Limb (tissue), 2 donors: ENCODE results near the gene GNB1L.

Source experiments
- DNase-seq, 2 donors: peaks; one replicate each; pipeline ENCODE4 v3.0.0-alpha.2; 2016; ENCODE audit errors: extremely low spot score in 2 of 2

Gene GNB1L

GRCh38 chr22:19863571-19863970 is 8.9 kb upstream of the GNB1L start:
- no peak for DNase-seq

- no peak for DNase-seq
Observed at GRCh38 chr22:19862619-19863246, 8.1 kb upstream of the GNB1L start.

DNA sequence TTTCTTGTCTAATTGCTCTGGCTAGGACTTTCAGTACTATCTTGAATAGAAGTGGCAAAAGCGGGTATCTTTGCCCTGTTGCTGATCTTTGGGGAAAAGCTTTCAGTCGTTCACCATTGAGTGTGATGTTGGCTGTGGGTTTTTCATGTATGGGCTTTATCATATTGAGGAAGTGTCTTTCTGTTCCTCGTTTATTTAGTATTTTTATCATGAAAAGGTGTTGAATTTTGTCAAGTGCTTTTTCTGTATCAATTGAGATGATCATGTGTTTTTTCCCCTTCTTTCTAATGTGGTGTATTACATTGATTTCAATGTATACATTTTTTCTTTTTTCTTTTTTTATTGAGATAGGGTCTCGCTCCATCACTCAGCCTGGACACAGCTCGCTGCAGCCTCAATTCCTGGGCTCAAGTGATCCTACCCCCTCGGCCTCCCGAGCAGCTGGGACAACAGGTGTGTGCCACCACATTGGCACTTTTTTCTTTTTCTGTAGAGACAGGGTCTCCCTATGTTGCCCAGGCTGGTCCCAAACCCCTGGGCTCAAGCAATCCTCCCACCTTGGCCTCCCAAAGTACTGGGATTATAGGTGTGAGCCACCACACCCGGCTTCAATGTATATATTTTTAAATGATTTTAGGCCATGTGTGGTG is 5.3 kb upstream of the GNB1L start:
- DNase-seq = no peak

DNA sequence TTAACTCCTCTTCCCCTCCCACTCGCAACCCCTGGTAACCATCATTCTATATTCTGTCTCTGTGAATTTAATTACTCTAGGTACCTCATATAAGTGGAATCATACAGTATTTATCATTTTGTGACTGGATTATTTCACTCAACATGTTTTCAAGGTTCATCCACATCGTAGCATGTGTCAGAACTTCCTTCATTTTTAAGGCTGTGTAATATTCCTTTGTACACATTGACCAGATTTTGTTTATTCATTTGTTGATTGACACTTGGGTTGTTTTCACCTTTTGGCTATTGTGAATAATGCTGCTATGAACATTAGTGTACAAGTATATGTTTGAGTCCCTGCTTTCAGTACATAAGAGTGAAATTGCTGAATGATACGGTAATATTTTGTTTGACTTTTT is 2.7 kb upstream of the GNB1L start:
- no peak for DNase-seq

GRCh38 chr22:19855504-19856409 is 1.1 kb upstream of the GNB1L start:
- DNase-seq = peak in 1 of 2 donors; percentile 42

- peak in 1 of 2 donors; percentile 32 for DNase-seq
Observed at GRCh38 chr22:19853879-19854777, 546 bp downstream of the GNB1L start.

GRCh38 chr22:19853058-19853878 is 1.4 kb downstream of the GNB1L start:
- peak in 1 of 2 donors; percentile 28 for DNase-seq

DNA sequence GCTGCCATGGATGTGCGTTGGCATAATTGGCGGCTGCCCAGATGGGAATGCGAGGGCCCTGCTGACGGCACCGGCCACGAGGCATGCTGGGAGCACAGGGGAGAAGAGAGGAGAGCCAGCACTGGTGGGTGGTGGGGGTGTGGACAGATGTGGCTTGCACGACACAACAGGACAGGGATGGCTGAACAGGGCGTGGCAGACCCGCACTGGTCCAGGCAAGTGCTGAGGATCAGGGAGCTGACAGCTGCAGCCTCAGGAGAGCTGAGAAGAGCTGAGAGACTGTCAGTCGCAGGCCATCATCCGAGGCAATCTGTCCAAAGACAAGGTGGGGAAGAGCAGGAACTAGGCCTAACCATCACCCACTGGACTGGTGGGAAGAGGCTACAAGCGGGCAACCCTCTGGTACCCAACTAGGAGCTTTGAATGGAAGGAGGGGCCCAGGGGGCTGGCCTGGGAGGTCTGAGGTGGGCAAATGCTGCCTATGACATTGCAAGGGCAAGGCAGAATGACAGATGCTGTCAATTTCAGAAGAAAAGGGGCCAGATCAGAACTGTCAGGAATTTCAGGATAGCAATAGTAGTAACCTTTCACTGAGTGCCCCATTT is 2.4 kb downstream of the GNB1L start:
- no peak for DNase-seq

DNA sequence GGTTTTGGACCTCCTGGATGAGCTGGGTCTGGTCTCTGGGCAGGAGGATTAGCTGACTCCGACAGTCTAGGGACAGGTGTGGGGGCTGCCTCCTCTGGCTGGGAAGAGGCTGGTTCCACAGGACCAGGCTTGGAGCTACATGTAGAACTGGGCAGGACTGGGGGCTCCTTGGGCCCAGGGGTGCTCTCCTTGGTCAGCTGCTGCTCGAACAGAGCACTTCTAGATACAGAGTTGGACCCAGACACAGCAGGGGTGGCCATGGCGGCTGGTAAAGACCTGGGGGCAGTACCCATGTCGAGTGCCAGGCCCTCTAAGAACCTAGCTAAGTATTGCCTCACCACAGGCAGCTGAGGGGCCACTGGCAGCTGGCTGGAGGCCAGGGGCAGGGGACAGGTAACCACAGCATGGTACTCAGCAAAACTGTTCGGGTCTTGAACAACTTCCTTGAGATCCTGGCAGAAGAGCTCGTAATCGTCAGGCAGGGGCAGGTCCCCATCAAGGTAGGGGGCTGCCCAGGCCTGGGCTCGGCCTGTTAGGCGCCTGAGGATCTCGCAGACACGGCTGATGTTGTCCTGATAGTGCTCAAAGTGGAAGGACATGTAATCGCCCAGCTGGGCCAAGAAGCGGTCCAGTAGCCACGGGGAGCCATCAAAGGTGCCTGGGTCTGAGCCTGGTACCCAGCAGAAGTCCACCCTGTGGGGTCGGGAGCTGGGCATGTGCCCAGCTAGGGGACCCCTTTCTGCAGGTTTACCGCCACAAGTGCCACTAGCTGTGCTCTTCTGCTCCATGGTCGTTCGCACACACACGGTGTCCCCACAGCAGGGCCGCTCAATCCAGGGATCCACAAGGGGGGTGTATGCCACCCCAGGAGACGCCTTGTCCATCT is 3.1 kb downstream of the GNB1L start:
- DNase-seq = no peak

- DNase-seq = no peak
Observed at GRCh38 chr22:19850763-19851109, 3.9 kb downstream of the GNB1L start.

- peak in 1 of 2 donors; percentile 29 for DNase-seq
Observed at GRCh38 chr22:19849835-19850762, 4.6 kb downstream of the GNB1L start.

DNA sequence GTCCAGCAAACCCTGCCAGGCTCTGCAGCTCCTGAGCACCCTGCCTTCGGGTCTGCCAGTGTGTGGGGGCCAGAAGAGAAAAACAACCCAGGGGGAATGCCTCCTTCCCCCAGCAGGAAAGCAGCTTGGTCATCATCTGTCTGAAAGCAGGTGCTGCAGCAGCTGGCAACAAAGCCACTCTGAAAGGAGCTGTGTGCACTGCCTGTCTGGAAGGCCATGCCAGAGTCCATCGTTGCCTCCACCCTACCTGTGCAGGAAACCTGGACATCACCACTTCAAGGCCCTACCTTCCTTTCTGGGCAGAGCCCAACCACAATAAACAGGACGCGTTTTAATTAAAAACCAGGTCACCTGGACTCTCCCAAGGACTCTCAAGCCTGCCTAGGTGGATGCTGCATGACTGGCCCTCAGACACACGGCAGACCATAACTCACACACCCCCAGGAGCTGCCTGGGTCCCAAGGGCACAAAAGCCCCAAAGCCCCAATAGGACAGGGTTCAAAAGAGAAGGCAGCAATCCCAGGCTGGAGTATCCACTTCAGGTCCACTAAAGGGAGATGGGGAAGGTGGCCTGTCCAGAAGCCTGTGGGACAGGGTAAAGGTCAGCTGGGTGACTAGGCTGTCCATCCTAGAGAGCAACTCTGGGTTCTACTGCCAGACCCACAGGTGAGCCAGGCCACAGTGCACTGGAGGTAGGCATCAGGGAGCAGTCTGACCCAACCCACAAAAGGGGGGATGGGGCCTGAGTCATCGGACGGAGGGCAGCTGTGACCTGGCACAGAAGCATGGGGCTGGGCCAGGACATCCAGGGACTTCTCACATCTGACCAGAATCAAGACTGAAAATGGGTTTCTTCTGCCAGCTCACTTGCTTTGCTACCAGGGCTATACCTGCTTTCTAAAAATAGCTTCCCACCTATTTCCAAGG is 6.1 kb downstream of the GNB1L start:
- no peak for DNase-seq

- no peak for DNase-seq
Observed at GRCh38 chr22:19847345-19847632, 7.4 kb downstream of the GNB1L start.

DNA sequence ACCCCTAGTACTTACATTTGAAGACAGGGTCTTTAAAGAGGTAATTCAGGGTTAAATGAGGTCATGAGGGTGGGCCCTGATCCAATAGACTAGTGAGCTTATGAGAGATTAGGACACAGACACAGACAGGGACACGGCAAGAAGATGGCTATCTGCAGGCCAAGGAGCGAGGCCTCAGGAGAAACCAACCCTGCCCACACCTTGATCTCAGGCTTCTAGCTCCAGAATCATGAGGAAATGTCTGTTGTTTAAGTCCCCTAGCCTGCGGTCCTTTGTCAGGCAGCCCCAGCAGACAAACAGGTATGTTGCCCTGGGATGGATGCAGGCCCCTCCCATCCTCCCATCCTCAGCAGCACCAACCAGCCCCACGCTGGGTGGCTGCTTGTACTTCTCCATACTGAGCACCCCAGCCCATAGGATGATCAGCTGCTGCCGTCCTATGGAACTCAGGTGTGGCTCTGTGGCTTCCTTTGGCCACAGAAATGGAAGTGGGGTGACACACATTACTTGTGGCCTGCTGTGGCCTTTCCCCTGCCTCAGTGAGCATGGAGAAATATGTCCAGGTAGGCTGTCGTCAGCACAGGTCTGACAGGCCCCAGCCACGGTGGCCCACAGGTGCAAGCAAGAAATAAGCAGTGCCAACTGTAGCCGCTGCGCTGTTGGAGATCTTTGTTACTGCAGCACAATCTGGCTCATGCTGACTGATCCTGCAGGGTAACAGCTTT is 7.9 kb downstream of the GNB1L start:
- DNase-seq = no peak

DNA sequence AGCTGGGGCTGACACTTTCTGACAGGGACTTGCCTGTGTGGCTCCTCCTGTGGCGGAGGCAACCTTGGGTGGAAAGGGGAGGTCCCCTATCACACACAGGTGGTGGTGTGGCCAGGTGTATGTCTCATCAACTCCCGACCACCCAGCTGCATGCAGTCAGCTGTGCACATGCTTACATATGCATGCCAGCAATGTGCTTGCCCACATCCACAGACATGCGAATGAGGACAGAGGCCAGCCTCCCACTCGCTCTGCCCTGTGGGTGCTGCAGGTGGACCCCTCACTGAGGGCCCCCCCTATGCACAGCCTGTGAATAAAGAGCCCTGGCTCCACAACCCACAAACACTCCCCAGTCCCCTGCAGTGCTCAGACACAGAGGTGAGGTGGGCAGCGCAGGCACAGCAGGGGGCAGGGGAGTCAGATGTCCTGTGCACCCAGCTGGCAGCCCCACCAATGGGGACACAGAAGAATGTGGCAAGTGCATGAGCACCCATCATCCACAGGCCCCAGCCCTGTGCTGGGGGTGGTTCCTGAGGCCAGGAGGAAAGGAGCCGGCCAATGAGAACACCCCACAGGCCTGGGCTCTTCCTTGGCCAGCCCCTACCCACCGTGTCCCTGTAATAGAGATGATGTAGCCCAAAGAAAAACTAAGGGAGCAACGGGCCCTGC is 9.5 kb downstream of the GNB1L start:
- no peak for DNase-seq
